LNCAP (cell line): Measurements from ENCODE around the gene ZCWPW1.

Experiments used
- TF ChIP-seq, protein P1 (sequence below): fragments of 450-650 bp; IDR thresholded peaks from 2 replicates; pipeline ENCODE4 v1.5.1; 2017; ENCODE audit warnings: mild to moderate bottlenecking

The ZCWPW1 gene

DNA sequence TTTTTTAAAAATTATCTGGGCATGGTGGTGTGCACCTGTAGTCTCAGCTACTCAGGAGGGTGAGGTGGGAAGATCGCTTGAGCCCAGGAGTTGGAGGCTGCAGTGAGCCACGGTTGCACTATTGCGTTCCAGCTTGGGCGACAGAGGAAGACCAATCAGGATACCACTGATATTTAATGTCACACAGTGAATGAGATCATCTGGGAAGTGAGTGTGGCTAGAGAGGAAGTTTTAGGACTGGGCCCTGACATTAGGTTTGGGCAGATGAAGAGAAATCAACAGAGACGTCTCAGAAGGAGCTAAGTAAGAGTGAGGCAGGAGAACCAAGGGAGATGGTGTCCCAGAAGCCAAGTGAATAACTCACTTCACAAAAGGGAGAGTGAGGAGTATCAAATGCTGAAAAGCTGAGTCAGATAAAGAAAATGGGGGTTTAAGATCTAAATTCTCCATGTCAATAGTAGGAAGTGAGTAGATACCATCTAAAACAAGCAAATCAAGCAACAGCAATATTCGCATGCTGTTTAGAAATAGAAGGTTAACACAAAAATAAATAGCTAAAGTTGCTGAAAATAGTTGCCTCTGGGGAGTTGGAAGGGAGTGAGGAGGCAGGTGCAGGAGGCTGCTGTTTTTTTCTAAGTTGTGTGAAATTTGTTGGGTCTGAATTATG is 43.7 kb downstream of the ZCWPW1 start:
- TF ChIP-seq, protein P1, sequence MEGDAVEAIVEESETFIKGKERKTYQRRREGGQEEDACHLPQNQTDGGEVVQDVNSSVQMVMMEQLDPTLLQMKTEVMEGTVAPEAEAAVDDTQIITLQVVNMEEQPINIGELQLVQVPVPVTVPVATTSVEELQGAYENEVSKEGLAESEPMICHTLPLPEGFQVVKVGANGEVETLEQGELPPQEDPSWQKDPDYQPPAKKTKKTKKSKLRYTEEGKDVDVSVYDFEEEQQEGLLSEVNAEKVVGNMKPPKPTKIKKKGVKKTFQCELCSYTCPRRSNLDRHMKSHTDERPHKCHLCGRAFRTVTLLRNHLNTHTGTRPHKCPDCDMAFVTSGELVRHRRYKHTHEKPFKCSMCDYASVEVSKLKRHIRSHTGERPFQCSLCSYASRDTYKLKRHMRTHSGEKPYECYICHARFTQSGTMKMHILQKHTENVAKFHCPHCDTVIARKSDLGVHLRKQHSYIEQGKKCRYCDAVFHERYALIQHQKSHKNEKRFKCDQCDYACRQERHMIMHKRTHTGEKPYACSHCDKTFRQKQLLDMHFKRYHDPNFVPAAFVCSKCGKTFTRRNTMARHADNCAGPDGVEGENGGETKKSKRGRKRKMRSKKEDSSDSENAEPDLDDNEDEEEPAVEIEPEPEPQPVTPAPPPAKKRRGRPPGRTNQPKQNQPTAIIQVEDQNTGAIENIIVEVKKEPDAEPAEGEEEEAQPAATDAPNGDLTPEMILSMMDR: no peak

DNA sequence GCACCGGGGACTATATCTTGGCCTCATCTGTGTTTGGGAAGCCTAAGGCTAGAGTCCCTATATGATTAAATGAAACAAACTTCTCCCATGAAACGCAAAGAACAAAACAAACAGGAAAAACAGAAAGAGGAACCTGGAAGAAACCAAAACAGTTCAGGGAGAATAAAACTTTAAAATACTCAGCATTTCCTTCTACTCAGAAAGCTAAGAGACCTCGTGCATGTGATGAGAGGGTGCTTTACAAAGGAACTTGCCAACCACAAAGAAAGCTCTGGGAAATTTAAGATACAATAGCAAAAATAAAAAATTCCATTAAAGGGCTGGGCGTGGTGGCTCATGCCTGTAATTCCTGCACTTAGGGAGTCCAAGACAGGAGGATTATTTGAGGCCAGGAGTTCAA is 48.3 kb downstream of the ZCWPW1 start:
- TF ChIP-seq, protein P1: no peak

DNA sequence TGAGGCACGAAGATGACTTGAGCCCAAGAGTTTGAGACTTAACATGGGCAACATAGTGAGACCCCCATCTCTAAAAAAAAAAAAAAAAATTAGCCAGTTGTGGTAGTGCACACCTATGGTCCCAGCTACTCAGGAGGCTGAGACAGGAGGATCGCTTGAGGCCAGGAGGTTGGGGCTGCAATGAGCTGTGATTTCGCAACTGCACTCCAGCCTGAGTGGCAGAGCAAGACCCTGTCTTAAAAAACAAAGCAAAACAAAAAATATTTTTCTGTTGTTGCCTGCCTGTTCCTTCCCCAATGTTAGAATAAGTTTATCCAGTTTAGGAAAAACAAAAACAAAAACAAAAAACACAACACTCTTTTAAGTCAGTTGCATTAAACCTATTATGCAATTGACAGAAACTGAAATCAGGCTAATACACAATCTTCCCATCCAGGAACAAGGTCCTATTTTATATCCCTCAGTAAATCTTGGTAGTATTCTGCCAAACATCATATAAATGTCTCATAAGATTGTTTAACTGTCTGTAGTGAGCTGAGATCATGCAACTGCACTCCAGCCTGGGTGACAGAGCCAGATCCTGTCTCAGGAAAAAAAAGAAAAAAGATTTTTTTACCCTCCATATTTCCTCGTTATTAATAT is 50.3 kb downstream of the ZCWPW1 start:
- TF ChIP-seq, protein P1: no peak

DNA sequence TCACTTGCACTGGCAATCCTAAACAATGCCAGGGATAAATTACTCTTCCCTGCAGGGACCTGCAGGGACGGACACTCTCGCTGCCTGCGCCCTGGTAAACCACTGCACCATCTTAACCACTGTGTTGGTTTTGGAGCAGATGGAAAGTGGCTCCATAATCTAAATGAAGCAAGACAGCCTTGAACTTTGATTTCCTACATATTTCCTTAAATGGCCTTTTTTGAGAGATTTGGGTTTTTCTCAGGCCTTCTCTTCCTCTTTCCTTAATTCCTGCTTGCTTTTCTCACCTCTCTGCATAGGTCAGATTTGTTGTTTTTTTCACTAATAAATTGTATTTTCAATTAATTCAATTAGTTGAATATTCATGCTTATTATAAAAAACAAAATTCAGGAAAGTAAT is 52.4 kb downstream of the ZCWPW1 start:
- TF ChIP-seq, protein P1: no peak

DNA sequence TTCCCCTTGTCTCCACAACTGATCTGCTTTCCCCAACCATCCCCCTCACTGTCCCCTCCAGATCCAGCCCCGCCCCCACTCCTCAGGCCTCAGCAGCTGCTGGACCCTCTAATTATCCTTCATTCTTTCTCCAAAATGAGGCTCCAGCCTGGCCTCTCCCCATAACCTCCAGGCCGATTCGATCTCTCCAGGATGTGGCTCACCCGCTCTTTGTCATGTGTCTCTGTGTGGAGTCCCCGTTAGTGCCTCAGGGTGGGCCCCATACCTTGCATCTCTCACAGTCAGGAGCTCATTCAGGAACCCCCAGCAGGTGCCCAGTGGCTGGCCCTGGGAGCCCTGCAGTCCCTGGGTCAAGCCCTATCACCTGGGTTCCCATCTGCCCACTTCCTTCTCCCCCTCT is 53.9 kb downstream of the ZCWPW1 start:
- TF ChIP-seq, protein P1: no peak

DNA sequence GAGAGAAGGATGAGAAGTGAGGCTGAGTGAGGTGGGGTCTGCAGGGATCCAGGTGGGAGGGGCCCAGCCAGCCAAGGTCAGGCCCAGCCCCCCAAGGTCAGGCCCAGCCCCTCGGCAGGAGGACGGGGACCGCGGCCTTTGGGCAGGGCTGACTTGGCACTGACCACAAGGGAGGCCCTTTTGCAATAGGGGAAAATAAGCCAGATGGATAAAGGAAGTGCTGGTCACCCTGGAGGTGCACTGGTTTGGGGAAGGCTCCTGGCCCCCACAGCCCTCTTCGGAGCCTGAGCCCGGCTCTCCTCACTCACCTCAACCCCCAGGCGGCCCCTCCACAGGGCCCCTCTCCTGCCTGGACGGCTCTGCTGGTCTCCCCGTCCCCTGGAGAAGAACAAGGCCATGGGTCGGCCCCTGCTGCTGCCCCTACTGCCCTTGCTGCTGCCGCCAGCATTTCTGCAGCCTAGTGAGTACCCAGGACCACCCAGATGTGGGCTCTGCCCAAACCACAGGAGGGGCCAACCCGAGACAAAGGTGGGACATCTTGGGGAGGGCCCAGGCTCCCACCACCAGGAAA is 55.2 kb downstream of the ZCWPW1 start, which contains the start of gene PILRA:
Gene PILRA (plus strand): TSS at position 227 of the 571 bp plus-strand sequence. CDS start 170 bp downstream, at position 397.
- TF ChIP-seq, protein P1: no peak

DNA sequence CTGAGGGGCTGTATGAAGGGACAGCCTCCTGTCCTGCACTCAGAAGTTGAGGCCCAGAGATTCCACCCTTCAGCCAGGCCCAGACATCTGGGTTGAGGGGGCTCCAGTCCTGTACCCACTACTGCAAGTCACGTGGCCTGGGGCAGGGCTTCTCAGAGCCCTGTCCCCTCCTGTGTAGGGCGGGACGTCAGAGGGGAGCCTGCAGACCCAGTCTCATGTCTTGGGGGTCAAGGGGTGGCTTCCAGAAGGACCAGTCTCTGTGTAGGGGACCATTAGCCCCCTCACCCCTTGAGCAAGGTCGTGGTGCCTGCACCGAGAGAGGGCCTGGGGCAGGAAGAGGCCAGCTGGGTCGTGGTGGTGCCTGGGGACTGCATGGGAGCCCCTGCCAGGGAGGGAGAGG is 55.8 kb downstream of the ZCWPW1 start:
- TF ChIP-seq, protein P1: no peak
